Prostate gland (tissue), 2 donors: ENCODE data around the gene HDAC2.

Experiments
- CTCF ChIP-seq, 4 experiments: fragments of 200-600 bp in 2 of 4; fragments of 450-650 bp in 2 of 4; sonication (generic) in 2 of 4; IDR thresholded peaks; 1 replicate in 3 of 4; 2 replicates in 1 of 4; pipeline ENCODE4 v1.5.1; 2016 to 2019; ENCODE audit warnings: antibody characterized with exemption in 4 of 4, mild to moderate bottlenecking in 2 of 4, moderate library complexity in 2 of 4
- POLR2AphosphoS5 ChIP-seq: sonication (generic); formaldehyde crosslinking; IDR thresholded peaks from one replicate; pipeline ENCODE4 v1.6.1; 2017; ENCODE audit warnings: antibody characterized with exemption

GRCh38 chr6:113921299-113921904, 49.5 kb downstream of the HDAC2 start:
- TF ChIP-seq CTCF (IDR thresholded peaks at IDR 0.05) (no peak), POLR2AphosphoS5 (no peak)
